Mesothelial cell of epicardium (in vitro differentiated cells): ENCODE measurements around the gene KPNA5. TPM values are rescaled to one million over a fixed set of nuclear protein-coding genes. Genes with fewer than 3 reads are reported as not detected.
"Not testable (repeated sequence)": the region's sequence is repeated elsewhere in the genome, so short reads cannot be mapped to it uniquely, and the experiment has no call there.

Source experiments
- DNase-seq, 2 experiments: peaks; one replicate each; pipeline ENCODE4 v3.0.0; 2021; ENCODE audit warnings: low spot score in 2 of 2; ENCODE audit not compliant: unreplicated experiment in 2 of 2
- H3K27ac Mint-ChIP-seq: 2 replicates; pipeline ENCODE4 v1.8.0; 2021; ENCODE audit warnings: mixed read lengths
- H3K27me3 Mint-ChIP-seq: 2 replicates; pipeline ENCODE4 v1.8.0; 2021; ENCODE audit warnings: low read depth, mixed read lengths
- H3K36me3 Mint-ChIP-seq: 2 replicates; pipeline ENCODE4 v1.8.0; 2021; ENCODE audit warnings: mixed read lengths
- H3K4me1 Mint-ChIP-seq: 2 replicates; pipeline ENCODE4 v1.8.0; 2021; ENCODE audit warnings: mixed read lengths
- H3K4me3 Mint-ChIP-seq: 2 replicates; pipeline ENCODE4 v1.8.0; 2021; ENCODE audit warnings: mild to moderate bottlenecking, moderate library complexity, mixed read lengths
- H3K9me3 Mint-ChIP-seq: 2 replicates; pipeline ENCODE4 v1.8.0; 2021; ENCODE audit warnings: mixed read lengths
- CTCF ChIP-seq: fragments of 200-600 bp; sonication (generic); IDR thresholded peaks from one replicate; pipeline ENCODE4 v1.5.0; 2021; ENCODE audit warnings: antibody characterized with exemption; ENCODE audit not compliant: unreplicated experiment
- total RNA-seq: library from RNA; stranded (reverse); gene quantifications from 3 replicates; pipeline ENCODE4 v1.2.1, GENCODE V29; 2021

The KPNA5 gene
- total RNA-seq, 1 donor from 2014 or later: 32.2 TPM

GRCh38 chr6:116685437-116685993 lies 4.5 kb downstream of the KPNA5 start:
- no peak for TF ChIP-seq CTCF
- H3K4me1 Mint-ChIP-seq: peaks cover 47% of the 10 kb centered on the region
- H3K27me3 Mint-ChIP-seq: no peaks in the 10 kb centered on the region
- H3K36me3 Mint-ChIP-seq: peaks cover 21% of the 10 kb centered on the region
- peaks cover 9% of the 10 kb centered on the region for H3K9me3 Mint-ChIP-seq
- peak overlapping the region; percentile 65 for H3K27ac Mint-ChIP-seq
- H3K4me3 Mint-ChIP-seq: no peak overlapping the region
- no peak for DNase-seq

- Mint-ChIP-seq H3K27ac (peak overlapping the region; percentile 65), H3K4me1 (peaks cover 49% of the 10 kb centered on the region), H3K36me3 (peaks cover 24% of the 10 kb centered on the region)
- not testable (repeated sequence) for DNase-seq, H3K27me3 Mint-ChIP-seq, H3K4me3 Mint-ChIP-seq, H3K9me3 Mint-ChIP-seq
Observed at GRCh38 chr6:116686475-116687101, 5.6 kb downstream of the KPNA5 start.

DNA sequence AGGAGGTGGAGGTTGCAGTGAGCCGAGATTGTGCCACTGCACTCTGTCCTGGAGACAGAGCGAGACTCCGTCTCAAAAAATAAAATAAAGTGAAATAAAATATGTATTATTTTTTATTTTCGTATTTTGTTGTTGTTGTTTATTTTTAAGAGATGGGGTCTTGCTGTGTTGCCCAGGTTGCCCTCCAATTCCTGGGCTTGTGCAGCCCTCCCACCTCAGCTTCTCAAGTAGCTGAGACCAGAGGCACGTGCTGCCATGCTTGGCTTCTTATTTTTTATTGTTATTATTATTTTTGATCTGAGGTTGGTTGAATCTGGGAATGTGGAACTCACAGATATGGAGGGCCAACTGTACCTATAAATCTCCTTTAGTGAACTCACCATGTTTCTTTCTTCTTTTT lies 10.1 kb downstream of the KPNA5 start:
- Mint-ChIP-seq H3K36me3 (peaks cover 19% of the 10 kb centered on the region), H3K4me3 (no peak overlapping the region), H3K4me1 (peaks cover 48% of the 10 kb centered on the region), H3K9me3 (peaks cover 7% of the 10 kb centered on the region), H3K27ac (peak overlapping the region; percentile 13), H3K27me3 (no peaks in the 10 kb centered on the region)
- no peak for TF ChIP-seq CTCF
- no peak for DNase-seq

- H3K4me3 Mint-ChIP-seq, H3K27ac Mint-ChIP-seq, DNase-seq, H3K27me3 Mint-ChIP-seq, H3K9me3 Mint-ChIP-seq: not testable (repeated sequence)
- peaks cover 36% of the 10 kb centered on the region for H3K4me1 Mint-ChIP-seq
- peaks cover 23% of the 10 kb centered on the region for H3K36me3 Mint-ChIP-seq
Observed at GRCh38 chr6:116692873-116693272, 11.9 kb downstream of the KPNA5 start.

DNA sequence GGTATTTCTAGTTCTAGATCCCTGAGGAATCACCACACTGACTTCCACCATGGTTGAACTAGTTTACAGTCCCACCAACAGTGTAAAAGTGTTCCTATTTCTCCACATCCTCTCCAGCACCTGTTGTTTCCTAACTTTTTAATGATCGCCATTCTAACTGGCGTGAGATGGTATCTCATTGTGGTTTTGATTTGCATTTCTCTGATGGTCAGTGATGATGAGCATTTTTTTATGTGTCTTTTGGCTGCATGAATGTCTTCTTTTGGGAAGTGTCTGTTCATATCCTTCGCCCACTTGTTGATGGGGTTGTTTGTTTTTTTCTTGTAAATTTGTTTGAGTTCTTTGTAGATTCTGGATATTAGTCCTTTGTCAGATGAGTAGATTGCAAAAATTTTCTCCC lies 12.3 kb downstream of the KPNA5 start:
- DNase-seq, H3K4me3 Mint-ChIP-seq, H3K27me3 Mint-ChIP-seq, H3K27ac Mint-ChIP-seq, H3K9me3 Mint-ChIP-seq: not testable (repeated sequence)
- Mint-ChIP-seq H3K36me3 (peaks cover 23% of the 10 kb centered on the region), H3K4me1 (peaks cover 32% of the 10 kb centered on the region)

DNA sequence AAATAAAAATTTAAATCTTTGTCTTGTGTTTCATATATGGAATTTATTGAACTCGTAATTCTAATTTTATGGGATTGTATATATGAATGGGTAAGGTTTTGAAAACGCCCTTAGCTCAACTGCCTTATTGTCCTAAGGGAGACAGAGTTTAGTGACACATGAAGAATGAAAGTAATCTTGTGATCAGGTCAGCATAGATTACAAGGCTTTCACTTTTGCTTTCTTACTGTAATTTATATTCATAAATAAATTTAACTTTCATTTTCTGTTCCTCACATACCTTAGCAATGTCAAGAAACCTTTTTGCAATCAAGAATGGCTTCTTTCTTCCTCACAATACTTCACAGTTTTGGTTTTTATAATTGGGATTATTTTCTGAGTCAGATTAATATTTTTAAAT lies 14.4 kb downstream of the KPNA5 start:
- Mint-ChIP-seq H3K27ac (no peak overlapping the region), H3K36me3 (peaks cover 37% of the 10 kb centered on the region), H3K4me3 (no peak overlapping the region), H3K27me3 (no peaks in the 10 kb centered on the region), H3K4me1 (peaks cover 18% of the 10 kb centered on the region), H3K9me3 (peaks cover 9% of the 10 kb centered on the region)
- no peak for DNase-seq
- no peak for TF ChIP-seq CTCF

DNA sequence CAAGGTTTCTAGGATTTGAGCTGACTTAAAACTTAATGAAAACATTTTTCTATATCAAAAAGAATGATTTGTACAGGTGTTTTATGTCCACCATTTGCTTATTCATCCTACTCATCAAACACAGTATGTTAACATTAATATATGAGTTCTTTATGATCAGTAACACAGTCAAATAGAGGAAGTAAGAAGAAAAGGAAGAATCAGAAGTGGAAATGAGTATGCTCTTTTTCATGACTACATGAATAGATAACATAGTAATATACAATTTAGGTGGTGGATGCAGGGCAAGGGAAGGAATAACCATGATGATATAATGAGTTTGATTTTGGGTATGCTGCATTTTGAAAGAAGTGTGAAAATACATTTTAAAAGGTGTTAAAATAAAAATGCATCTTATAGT lies 16.5 kb downstream of the KPNA5 start:
- no peak for TF ChIP-seq CTCF
- Mint-ChIP-seq H3K9me3 (peaks cover 9% of the 10 kb centered on the region), H3K27me3 (no peaks in the 10 kb centered on the region), H3K36me3 (peaks cover 40% of the 10 kb centered on the region), H3K4me1 (peaks cover 12% of the 10 kb centered on the region), H3K27ac (no peak overlapping the region), H3K4me3 (no peak overlapping the region)
- no peak for DNase-seq

DNA sequence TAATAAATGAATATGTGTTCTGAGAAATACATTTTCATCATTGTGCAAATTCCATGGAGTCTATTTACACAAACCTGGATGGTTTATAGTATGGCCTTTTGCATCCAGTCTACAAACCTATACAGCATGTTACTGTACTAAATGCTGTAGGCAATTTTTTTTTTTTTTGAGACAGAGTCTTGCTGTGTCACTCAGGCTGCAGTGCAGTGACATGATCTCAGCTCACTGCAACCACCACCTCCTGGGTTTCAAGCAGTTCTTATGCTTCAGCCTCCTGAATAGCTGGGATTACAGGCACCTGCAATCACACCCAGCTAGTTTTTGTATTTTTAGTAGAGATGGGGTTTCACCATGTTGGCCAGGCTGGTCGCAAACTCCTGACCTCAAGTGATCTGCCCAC lies 22.9 kb downstream of the KPNA5 start:
- H3K36me3 Mint-ChIP-seq: peaks cover 39% of the 10 kb centered on the region
- not testable (repeated sequence) for DNase-seq, H3K9me3 Mint-ChIP-seq, H3K4me3 Mint-ChIP-seq, H3K4me1 Mint-ChIP-seq, H3K27ac Mint-ChIP-seq, H3K27me3 Mint-ChIP-seq
